PC-9 (cell line): ENCODE results near the gene MYL2.

ENCODE experiments used
- EZH2 ChIP-seq: fragments of 200-600 bp; sonication (generic); IDR thresholded peaks from 2 replicates; pipeline ENCODE4 v1.8.0; 2017; ENCODE audit warnings: antibody characterized with exemption, low read depth
- TF ChIP-seq, protein P1 (sequence below): fragments of 200-600 bp; sonication (generic); conservative IDR thresholded peaks from 2 replicates; pipeline ENCODE4 v1.6.1; 2017; ENCODE audit warnings: mixed run types, antibody characterized with exemption, mild to moderate bottlenecking, moderate library complexity

DNA sequence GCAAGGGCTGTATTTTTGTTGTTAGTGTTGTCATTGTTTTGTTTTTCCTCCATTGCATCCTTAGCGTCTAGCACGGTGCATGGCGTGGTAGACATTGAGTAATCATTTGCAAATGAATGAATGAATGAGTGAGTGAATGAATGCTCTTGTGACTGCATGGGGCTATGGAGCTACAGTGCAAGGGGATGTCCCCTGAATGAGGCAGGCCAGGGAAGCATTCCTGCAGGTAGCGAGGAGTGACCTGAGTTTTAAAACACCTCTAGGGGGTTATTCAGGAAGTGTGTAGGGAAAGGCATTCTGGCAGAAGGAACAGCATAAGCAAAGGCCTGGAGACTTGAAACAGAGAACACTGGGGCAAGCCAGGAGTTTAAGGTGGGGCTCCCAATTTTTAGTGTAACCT is 16.9 kb downstream of the MYL2 start:
- TF ChIP-seq, protein P1, sequence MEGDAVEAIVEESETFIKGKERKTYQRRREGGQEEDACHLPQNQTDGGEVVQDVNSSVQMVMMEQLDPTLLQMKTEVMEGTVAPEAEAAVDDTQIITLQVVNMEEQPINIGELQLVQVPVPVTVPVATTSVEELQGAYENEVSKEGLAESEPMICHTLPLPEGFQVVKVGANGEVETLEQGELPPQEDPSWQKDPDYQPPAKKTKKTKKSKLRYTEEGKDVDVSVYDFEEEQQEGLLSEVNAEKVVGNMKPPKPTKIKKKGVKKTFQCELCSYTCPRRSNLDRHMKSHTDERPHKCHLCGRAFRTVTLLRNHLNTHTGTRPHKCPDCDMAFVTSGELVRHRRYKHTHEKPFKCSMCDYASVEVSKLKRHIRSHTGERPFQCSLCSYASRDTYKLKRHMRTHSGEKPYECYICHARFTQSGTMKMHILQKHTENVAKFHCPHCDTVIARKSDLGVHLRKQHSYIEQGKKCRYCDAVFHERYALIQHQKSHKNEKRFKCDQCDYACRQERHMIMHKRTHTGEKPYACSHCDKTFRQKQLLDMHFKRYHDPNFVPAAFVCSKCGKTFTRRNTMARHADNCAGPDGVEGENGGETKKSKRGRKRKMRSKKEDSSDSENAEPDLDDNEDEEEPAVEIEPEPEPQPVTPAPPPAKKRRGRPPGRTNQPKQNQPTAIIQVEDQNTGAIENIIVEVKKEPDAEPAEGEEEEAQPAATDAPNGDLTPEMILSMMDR = no peak
- TF ChIP-seq EZH2 = no peak
